HK-2 (cell line): Measurements from ENCODE around the gene ZNF611.
"Not testable (repeated sequence)": the region's sequence is repeated elsewhere in the genome, so short reads cannot be mapped to it uniquely, and the experiment has no call there.

Experiments used
- DNase-seq: peaks from one replicate; pipeline ENCODE4 v3.0.0-alpha.2; 2018; ENCODE audit not compliant: unreplicated experiment

ZNF611 gene

DNA sequence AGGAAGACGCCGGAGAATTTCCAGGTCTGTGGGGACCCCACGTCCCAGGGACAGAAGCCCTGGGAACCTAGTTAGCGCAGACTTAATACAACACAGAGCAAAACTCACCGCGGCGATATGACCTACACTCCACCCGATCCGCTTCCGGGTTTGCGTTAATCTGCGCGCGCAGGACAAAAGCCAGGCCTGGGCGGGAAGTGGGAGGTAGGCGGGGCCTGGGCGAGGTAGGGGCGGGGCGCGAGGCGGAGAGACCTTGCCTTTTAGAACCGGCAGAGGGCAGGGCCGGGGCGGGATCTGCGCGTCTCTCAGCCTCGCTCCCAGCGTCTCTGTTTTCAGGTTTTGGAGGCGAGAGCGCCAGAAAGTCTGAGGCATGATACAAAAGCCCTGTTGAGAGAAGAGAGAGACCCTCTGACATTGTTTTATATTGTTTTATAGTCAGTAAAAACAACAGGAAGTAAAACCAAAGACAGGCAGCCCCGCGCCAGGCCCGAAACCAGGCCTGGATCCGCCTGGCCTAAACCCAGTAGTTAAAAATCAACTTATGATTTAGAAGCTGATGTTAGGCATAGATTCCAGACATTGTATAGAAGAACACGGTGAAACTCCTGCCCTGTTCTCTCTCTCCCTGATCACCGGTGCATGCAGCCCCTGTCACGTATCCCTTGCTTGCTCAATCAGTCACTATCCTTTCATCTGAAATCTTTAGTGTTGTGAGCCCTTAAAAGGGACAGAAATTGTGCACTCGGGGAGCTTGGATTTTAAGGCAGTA is at the start of gene ZNF611:
ZNF611 (minus strand) TSS at position 152 of the 769 bp plus-strand sequence. CDS start 19,150 bp downstream, outside the sequence.
- DNase-seq, result peak; percentile 99

DNA sequence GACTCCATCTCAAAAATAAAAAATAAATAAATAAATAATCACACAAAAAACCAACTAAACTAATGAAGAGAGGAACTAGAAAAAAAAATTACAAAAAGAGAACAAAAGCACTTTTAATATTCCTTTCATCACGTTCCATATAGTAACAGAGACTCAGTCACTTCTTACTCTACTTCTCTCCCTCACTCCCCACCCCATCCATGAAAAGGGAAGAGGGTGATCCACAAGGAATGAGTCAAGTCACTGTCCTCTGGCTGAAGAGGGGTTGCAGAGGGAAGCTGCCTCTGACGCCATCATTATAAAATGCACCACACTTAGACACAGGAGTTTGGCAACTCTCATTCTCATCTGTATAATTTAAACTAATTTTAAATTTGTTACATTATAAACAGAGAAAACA is 48.0 kb upstream of the ZNF611 start:
- not testable (repeated sequence) for DNase-seq

DNA sequence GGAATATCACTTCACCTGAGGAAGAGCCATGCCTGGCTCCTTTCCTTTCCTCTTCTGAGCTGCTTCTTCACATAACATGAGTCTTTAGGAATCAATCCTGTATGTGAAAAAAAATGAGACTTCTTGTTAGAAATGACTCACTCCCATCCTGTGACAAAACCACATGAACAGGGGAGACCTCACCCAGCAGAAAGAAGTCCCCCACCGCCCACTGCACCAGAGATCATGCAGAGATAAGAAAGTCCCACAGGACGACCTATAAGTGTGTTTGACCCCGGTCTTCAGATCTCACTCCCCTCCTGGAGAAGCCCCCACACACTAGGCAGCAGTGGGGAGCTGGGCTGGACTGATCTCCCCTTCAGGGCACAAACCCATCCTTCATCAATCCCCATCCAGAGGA is 44.0 kb upstream of the ZNF611 start:
- DNase-seq, result no peak

DNA sequence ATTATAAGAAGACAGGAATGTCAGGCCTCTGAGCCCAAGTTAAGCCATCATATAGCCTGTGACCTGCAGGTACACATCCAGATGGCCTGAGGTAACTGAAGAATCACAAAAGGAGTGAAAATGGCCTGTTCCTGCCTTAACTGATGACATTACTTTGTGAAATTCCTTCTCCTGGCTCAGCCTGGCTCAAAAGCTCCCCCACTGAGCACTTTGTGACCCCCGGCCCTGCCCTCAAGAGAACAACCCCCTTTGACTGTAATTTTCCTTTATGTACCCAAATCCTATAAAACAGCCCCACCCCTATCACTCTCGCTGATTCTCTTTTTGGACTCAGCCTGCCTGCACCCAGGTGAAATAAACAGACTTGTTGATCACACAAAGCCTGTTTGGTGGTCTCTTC is 21.6 kb upstream of the ZNF611 start:
- not testable (repeated sequence) for DNase-seq

- DNase-seq, result no peak
These were observed 14.9 kb upstream of the ZNF611 start for GRCh38 chr19:52749780-52750179.

- no peak for DNase-seq
These were observed 13.6 kb upstream of the ZNF611 start for GRCh38 chr19:52748336-52748950.

- not testable (repeated sequence) for DNase-seq
These were observed 11.1 kb upstream of the ZNF611 start for GRCh38 chr19:52745919-52746318.

- DNase-seq, result no peak
These were observed 8.2 kb upstream of the ZNF611 start for GRCh38 chr19:52743091-52743490.

- DNase-seq, result no peak
These were observed 7.7 kb upstream of the ZNF611 start for GRCh38 chr19:52742516-52742915.

GRCh38 chr19:52741951-52742485 is 7.2 kb upstream of the ZNF611 start:
- no peak for DNase-seq

GRCh38 chr19:52741371-52741770 is 6.5 kb upstream of the ZNF611 start:
- not testable (repeated sequence) for DNase-seq

DNA sequence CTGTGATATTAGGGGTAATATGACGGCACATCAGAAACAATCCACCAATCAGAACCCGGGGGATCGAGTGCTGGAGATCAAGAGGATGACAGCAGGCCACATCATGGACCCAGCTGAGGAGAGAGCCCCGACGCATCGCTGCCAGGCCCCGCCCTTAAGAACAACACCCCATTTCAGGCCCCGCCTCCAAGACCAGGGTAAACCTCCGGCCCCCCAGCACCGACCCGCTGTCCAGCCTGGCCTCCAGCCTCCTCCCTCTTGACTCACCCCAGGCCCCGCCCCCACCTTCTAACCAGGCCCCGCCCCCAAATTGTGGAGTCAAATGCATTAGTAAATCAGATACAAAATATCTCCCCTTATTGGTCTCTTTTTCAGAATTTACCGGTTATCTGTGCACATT is 4.7 kb upstream of the ZNF611 start:
- DNase-seq, result no peak

DNA sequence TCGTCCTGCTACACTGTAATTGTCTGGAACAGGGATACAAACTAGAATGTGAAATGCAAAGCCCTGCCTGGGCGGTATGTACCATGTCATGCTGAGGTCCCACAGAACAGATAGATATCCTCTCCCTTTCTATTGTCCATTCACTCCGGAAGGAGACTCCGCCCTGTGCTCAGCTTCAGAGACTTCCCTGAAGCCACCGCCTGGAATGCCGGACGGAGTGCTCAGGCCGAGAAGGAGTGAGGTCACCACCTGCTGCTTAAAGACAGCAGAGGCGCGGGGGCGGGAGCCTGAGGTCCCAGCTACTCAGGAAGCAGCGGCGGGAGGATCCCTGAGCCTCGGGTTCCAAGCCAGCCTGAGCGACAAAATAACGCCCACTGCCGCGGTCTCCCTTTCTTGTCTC is 890 bp upstream of the ZNF611 start:
- peak; percentile 91 for DNase-seq

DNA sequence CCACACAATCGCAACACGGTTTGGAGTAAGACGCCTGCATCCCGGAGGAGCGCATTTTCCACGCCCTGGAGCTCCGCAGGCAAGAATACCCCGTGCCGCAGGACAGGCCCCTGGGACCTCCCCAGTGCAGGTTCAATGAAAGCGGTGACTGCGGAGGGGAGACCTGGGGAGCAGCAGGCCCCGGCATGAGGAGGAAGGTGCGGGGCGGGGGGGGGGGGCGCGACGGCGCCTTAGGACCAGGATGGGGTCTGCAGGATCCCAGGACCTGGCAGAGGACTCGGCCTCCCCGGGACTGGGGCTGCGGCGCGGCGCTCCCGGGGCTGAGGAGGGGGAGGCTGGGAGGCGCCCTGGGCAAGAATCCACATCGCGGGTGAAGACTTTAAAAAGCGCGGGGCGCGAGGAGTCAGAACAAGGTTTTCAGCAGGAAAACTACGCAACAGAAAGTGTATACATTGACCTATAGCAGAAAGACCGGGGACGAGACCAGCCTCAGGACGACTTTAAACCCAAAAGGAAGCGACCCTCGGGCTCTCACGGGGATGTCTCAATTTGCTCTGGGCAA is 432 bp downstream of the ZNF611 start:
- DNase-seq, result no peak

DNA sequence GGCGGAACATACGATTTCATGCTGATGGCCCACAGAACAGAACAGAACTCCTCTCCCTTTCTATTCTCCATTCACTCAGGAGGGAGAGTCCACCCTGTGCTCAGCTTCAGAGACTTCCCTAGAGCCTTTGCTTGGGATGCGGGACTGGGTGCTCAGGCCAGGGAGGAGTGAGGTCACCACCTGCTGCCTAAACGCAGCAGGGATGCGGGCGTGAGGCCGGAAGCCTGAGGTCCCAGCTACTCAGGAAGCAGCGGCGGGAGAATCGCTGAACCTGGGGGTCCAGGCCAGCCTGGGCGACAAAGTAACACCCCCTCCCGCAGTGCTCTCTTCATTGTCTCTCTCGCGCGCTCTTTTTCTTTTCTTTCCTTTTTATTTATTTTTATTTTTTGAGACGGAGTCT is 8.8 kb downstream of the ZNF611 start:
- DNase-seq, result not testable (repeated sequence)

DNA sequence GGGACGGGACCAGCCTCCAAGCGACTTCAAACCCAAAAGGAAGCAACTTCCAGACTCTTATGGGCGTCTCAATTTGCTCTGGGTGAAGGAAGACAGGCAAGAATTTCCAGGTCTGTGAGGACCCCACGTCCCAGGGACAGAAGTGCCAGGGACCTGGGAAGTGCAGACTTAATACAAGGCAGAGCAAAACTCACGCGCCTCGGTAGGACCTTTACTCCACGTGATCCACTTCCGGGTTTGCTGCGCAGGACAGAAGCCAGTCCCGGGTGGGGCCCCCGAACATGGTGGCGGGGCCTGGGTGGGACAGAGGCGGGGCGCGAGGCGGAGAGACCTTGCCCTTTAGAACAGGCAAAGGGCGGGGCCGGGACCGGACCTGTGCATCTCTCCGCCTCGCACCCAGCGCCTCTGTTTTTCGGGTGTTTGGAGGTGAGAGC is 9.3 kb downstream of the ZNF611 start:
- DNase-seq, result no peak

DNA sequence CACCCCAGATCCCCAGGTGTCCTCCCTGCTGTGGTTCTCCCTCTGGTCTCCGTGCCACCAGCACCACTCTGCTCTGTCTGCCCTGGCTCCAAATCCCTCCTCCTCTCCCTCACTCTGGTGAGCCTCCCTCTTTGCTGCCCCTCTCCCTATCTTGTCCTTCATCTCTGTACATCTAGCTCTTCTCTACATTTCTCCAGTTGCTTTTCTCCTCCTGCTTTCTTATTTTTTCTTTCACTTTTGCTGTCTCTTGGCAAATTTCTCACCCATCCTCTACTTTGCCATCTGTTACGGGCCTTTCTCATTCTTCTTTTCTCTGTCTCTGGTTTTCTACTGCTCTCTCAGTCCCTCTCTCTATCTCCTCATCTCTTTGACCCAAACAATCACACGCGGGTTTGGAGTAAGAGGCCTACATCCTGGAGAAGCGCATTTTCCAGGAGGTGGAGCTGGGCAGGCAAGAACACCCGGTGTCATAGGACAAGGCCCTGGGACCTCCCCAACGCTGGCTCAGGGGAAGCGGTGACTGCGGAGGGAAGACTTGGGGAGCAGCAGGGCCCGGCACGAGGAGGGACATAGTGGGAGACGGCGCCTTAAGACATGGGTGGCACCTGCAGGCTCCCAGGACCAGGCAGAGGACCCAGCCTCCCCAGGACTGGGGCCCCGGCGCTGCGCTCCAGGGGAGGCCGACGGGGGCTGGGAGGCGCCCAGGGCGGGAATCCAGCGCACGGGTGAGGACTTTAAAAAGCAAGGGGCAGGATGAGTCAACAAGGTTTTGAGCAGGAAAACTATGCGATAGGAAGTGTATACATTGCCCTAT is 9.9 kb downstream of the ZNF611 start:
- DNase-seq, result no peak

DNA sequence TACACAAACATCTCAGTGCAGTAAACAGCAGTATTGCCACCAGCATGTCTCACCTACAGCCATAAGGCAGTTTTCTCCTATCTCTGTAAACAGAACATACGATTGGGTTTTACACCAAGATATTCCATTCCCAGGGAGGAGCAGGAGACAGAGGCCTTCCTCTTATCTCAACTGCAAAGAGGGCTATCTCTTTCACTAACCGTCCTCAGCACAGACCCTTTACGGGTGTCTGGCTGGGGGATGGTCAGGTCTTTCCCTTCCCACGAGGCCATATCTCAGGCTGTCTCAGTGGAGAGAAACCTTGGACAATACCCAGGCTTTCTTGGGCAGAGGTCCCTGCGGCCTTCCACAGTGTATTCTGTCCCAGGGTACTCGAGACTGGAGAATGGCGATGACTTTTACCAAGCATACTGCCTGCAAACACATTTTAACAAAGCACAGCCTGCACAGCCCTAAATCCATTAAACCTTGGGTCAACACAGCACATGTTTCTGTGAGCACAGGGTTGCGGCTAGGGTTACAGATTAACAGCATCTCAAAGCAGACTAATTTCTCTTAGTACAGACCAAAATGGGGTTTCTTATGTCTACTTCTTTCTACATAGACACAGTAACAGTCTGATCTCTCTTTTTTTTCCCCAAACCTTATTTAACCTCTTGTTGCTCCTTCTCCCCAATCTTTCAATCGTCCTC is 10.8 kb downstream of the ZNF611 start:
- not testable (repeated sequence) for DNase-seq

DNA sequence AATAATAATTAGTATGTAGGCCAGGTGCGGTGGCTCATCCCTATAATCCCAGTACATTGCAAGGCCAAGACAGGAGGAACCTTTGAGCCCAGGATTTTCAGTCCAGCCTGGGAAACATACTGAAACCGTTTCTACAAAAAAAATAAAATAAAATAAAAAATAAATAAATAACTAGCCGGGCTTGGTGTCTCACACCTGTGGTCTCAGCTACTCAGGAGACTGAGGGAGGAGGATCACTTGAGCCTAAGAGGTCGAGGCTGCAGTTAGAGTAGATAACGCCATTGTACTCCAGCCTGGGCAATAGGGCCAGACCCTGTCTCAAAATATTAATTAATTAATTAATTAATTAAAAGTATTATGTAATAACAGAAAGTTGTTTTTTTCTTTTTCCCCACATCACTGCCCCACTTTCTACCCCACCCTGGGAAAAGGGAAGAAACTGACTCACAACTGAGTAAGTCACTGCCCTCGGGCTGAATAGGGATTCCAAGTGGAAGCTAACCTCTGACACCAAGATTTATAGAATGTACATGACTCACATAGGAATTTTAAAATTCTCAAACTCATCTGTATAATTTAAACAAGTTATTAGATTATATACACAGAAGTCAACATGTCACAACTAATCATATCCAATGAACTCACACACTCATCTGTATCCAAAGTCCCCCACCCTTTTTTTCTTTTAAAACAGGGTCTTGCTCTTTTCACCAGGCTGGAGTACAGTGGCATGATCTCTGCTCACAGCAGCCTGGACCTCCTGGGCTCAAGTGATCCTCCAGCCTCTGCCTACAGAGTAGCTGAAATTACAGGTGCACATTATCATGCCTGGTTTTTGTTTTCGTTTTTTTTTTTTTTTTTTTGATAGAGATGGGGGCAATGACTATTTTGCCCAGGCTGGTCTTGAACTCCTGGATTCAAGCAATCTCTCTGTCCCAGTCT is 12.5 kb downstream of the ZNF611 start:
- no peak for DNase-seq

DNA sequence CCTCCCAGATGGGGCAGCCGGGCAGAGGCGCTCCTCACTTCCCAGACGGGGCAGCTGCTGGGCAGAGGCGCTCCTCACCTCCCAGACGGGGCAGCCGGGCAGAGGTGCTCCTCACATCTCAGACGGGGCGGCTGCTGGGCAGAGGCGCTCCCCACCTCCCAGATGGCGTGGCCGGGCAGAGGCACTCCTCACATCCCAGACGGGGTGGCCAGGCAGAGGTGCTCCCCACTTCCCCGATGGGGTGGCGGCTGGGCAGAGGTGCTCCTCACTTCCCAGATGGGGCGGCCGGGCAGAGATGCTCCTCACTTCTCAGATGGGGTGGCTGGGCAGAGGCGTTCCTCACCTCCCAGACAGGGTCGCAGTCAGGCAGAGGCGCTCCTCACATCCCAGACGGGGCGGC is 14.3 kb downstream of the ZNF611 start:
- not testable (repeated sequence) for DNase-seq
